GM19043 (cell line): ENCODE data around the gene ASNS.
"Not testable (repeated sequence)": the region's sequence is repeated elsewhere in the genome, so short reads cannot be mapped to it uniquely, and the experiment has no call there.

ENCODE experiments used
- ATAC-seq: cut with Tn5 transposase; IDR thresholded peaks from one replicate; pipeline ENCODE4 v1.9.1; 2021; ENCODE audit warnings: low read depth; ENCODE audit not compliant: unreplicated experiment

The ASNS gene

GRCh38 chr7:97872025-97872669 is at the start of gene ASNS:
ASNS (minus strand) TSS chr7:97872408; CDS start chr7:97869156, 3,252 bp downstream.
- peak; percentile 98 for ATAC-seq

- ATAC-seq = not testable (repeated sequence)
Observed at GRCh38 chr7:97921254-97921653, 49.0 kb upstream of the ASNS start.

GRCh38 chr7:97915267-97915666 is 43.1 kb upstream of the ASNS start:
- not testable (repeated sequence) for ATAC-seq

- ATAC-seq = not testable (repeated sequence)
Observed at GRCh38 chr7:97912294-97912693, 40.1 kb upstream of the ASNS start.

GRCh38 chr7:97896893-97897292 is 24.7 kb upstream of the ASNS start:
- not testable (repeated sequence) for ATAC-seq

- ATAC-seq = not testable (repeated sequence)
Observed at GRCh38 chr7:97891721-97892120, 19.5 kb upstream of the ASNS start.

- not testable (repeated sequence) for ATAC-seq
Observed at GRCh38 chr7:97879527-97879926, 7.3 kb upstream of the ASNS start.

GRCh38 chr7:97874894-97875293 is 2.7 kb upstream of the ASNS start:
- not testable (repeated sequence) for ATAC-seq

- ATAC-seq = no peak
Observed at GRCh38 chr7:97873606-97874005, 1.4 kb upstream of the ASNS start.

GRCh38 chr7:97871659-97872024 is 566 bp downstream of the ASNS start:
- ATAC-seq = peak; percentile 17

GRCh38 chr7:97868788-97869187 is 3.4 kb downstream of the ASNS start:
- no peak for ATAC-seq

- no peak for ATAC-seq
Observed at GRCh38 chr7:97868314-97868713, 3.9 kb downstream of the ASNS start.

GRCh38 chr7:97865104-97865503 is 7.1 kb downstream of the ASNS start:
- ATAC-seq = no peak

GRCh38 chr7:97859606-97860204 is 12.5 kb downstream of the ASNS start:
- ATAC-seq = no peak

GRCh38 chr7:97858221-97858620 is 14.0 kb downstream of the ASNS start:
- no peak for ATAC-seq

- no peak for ATAC-seq
Observed at GRCh38 chr7:97857544-97857943, 14.7 kb downstream of the ASNS start.

GRCh38 chr7:97851683-97852082 is 20.5 kb downstream of the ASNS start:
- ATAC-seq = no peak

GRCh38 chr7:97850262-97851031 is 21.8 kb downstream of the ASNS start:
- ATAC-seq = not testable (repeated sequence)

GRCh38 chr7:97847791-97848190 is 24.4 kb downstream of the ASNS start:
- no peak for ATAC-seq

- ATAC-seq = no peak
Observed at GRCh38 chr7:97846945-97847344, 25.3 kb downstream of the ASNS start.

GRCh38 chr7:97845622-97846203 is 26.5 kb downstream of the ASNS start:
- no peak for ATAC-seq
